ENCODE data around the gene PREX1. TPM values are rescaled to one million over a fixed set of nuclear protein-coding genes. Genes with fewer than 3 reads are reported as not detected.

The PREX1 gene
- total RNA-seq, 1 donor from 2014 or later: 11.2 TPM

DNA sequence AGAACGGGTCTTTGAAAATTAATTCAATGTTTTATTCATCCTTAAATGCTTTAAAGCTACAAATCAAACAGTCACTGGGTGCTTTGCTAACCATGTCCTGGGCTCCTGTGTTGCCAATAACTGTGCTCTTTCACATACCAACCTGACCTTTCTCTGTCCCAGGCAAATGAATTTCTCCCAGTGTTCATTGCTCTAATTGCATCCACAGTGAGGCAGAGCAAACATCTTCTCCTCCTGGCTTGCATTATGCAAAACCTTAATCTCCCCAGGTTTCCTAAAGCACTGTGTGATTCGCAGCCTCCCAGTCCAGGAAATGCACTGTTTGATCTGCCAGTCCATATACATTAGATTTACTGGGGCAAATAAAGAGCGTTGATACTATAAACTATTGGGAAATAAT is 219.0 kb downstream of the PREX1 start:
- no peaks in the 10 kb centered on the region for H3K36me3 ChIP-seq

DNA sequence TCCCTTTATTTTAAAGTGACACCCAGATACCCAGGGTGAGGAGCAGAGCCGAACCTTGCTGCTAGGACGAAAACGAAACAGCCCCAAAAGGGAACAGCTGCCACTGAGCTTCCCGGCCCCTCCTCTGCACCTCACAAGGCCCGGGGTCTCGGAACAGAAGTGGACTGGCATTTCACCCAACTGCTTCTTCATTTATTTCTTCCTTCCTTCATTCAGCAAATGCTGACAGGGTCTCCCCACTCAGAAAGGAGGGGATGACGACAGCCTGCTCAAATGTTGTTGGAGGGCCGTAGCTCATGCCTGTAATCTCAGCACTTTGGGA is 220.3 kb downstream of the PREX1 start:
- no peak overlapping the region for H3K27ac ChIP-seq (replicated peaks)
- peaks cover 25% of the 10 kb centered on the region for H3K27me3 ChIP-seq (ENCODE audit: low read depth)
- H3K9me3 ChIP-seq (replicated peaks): peaks cover 4% of the 10 kb centered on the region
- TF ChIP-seq, protein P1, sequence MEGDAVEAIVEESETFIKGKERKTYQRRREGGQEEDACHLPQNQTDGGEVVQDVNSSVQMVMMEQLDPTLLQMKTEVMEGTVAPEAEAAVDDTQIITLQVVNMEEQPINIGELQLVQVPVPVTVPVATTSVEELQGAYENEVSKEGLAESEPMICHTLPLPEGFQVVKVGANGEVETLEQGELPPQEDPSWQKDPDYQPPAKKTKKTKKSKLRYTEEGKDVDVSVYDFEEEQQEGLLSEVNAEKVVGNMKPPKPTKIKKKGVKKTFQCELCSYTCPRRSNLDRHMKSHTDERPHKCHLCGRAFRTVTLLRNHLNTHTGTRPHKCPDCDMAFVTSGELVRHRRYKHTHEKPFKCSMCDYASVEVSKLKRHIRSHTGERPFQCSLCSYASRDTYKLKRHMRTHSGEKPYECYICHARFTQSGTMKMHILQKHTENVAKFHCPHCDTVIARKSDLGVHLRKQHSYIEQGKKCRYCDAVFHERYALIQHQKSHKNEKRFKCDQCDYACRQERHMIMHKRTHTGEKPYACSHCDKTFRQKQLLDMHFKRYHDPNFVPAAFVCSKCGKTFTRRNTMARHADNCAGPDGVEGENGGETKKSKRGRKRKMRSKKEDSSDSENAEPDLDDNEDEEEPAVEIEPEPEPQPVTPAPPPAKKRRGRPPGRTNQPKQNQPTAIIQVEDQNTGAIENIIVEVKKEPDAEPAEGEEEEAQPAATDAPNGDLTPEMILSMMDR (IDR thresholded peaks at IDR 0.05; ENCODE audit: borderline replicate concordance): no peak
- no peak for DNase-seq
- no peaks in the 10 kb centered on the region for H3K36me3 ChIP-seq
- no peak overlapping the region for H3K4me3 ChIP-seq
- intact Hi-C loops (cut with micrococcal nuclease): no loop called here
- no peaks in the 10 kb centered on the region for H3K4me1 ChIP-seq

More for the DNA sequence above, 219.0 kb downstream of the PREX1 start:
- H3K4me3 ChIP-seq: no peak overlapping the region
- TF ChIP-seq, protein P1 (IDR thresholded peaks at IDR 0.05; ENCODE audit: borderline replicate concordance): no peak
- H3K4me1 ChIP-seq: no peaks in the 10 kb centered on the region
- DNase-seq: no peak
- H3K9me3 ChIP-seq (replicated peaks): no peaks in the 10 kb centered on the region
- H3K27me3 ChIP-seq (ENCODE audit: low read depth): peaks cover 25% of the 10 kb centered on the region
- H3K27ac ChIP-seq (replicated peaks): no peak overlapping the region
- intact Hi-C loops (cut with micrococcal nuclease): no loop called here

DNA sequence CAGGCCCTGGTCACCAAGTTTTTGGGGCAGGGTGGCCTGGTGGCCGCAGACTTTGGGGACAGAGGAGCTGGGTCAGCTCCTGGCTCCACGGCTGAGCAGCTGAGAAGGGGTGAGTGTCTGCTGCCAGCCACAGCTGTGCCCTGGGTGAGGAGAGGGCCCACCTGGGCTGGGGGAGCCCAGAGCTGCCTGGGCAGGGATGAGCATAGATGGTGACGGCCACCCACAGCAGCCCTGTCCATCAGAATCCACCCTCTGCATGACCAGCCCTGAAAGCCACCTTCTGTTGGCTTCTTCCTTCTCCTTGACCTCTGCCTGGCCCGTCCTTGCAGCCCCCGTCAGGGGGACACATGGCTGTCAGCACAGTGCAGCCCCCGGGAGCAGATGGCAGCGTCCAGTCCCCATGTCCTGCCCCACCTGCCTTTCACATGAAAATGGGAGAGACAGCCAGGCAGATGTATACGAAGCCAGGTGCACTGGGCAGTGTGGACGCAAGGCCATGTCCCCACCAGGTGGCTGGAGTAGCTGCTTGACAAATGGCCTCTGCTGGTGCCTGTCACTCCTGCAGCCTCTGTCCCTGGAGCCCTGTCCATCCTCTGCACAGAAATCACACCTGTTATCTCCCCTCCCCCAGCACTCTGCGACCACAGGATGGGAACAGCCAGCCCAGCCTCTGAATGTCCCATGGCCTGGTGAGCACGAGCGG is 220.8 kb downstream of the PREX1 start:
- TF ChIP-seq, protein P1 (IDR thresholded peaks at IDR 0.05; ENCODE audit: borderline replicate concordance): no peak
- H3K9me3 ChIP-seq (replicated peaks): peaks cover 9% of the 10 kb centered on the region
- intact Hi-C loops (cut with micrococcal nuclease): no loop called here
- H3K4me1 ChIP-seq: no peaks in the 10 kb centered on the region
- H3K4me3 ChIP-seq: no peak overlapping the region
- H3K36me3 ChIP-seq: no peaks in the 10 kb centered on the region
- H3K27me3 ChIP-seq (ENCODE audit: low read depth): peaks cover 25% of the 10 kb centered on the region
- H3K27ac ChIP-seq (replicated peaks): no peak overlapping the region
- no peak for DNase-seq

DNA sequence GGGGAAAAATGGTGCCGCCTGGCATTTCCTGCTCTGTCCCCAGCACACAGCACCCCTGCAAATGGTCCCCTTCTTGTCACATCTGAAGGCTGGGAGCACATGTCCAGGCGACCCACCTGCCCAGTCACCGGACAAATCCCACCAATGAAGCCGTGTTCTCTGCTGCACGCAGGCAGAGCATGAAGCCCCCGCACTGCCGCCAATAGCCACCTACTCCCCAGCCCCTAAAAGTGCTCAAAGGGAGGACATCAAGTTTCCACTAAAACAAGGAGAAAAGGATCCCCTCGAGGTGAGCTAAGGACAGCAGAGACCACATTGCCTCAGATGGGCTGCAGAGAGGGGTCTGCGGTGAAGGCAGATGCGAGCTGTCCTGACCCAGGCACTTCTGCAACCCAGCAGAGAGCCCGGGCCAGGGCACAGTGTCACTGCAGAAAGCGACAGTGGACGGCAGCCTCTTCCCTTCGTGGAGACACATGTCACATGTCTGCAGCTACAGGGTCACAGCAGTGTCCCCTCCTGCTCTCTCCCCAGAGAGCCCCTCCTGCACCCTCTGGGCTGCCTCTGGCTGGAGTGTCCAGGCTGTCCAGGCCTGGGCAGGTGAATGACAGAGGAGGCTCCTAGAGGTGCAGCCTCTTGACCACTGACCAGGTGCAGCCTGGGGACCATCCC is 221.5 kb downstream of the PREX1 start:
- TF ChIP-seq, protein P1 (IDR thresholded peaks at IDR 0.05; ENCODE audit: borderline replicate concordance): no peak
- no peak for DNase-seq
- no peaks in the 10 kb centered on the region for H3K36me3 ChIP-seq
- H3K9me3 ChIP-seq (replicated peaks): peaks cover 10% of the 10 kb centered on the region
- no peak overlapping the region for H3K4me3 ChIP-seq
- no peak overlapping the region for H3K27ac ChIP-seq (replicated peaks)
- no peaks in the 10 kb centered on the region for H3K4me1 ChIP-seq
- intact Hi-C loops (cut with micrococcal nuclease): no loop called here
- H3K27me3 ChIP-seq (ENCODE audit: low read depth): peaks cover 25% of the 10 kb centered on the region

DNA sequence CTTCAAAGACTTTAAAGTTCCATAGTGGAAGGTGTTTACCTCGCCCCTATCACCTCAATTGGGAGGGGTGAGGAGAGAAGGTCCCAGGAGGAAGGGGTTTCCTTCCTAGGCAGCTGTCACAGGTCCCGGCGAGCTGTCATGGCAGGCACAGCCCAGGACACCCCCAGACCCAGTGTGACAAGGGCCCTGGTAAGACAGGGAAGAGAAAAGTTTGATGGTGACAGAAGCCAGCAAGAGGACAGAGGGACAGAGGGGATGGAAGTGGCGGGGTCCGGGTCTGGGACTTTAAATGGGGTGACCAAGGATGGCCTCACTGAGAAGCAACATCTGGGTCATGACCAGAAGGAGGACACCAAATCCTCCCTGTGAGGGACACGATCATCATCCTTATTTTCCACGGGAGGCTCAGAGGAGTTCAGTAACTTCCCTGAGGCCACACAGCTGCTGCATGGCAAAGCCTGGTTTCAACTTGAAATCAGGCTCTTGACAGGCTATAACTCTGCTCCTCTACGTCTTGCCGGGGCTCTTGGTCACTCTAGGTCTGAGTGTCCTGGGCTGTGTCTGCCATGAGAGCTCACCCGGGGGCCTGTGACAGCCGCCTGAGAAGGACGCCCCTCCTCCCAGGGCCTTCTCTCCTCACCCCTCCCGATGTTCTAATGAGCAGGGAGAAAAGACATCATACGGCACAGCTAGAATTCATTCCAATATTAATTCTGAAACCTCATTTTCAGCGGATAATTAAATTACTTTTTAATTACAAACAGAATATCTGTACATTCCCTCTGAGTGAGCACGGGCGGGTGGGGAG is 222.2 kb downstream of the PREX1 start:
- Histone ChIP-seq H3K9me3 (replicated peaks) (peaks cover 10% of the 10 kb centered on the region), H3K4me1 (no peaks in the 10 kb centered on the region), H3K4me3 (no peak overlapping the region), H3K36me3 (no peaks in the 10 kb centered on the region), H3K27me3 (ENCODE audit: low read depth) (peaks cover 25% of the 10 kb centered on the region), H3K27ac (replicated peaks) (no peak overlapping the region)
- intact Hi-C loops (cut with micrococcal nuclease): no loop called here
- no peak for DNase-seq
- TF ChIP-seq, protein P1 (IDR thresholded peaks at IDR 0.05; ENCODE audit: borderline replicate concordance): no peak
